Gastroesophageal sphincter (tissue), 3 donors: ENCODE data around the gene POU2AF2.

Experiments used
- EP300 ChIP-seq: sonication (generic); formaldehyde crosslinking; IDR thresholded peaks from one replicate; pipeline ENCODE4 v1.6.1; 2017; ENCODE audit warnings: antibody characterized with exemption, mild to moderate bottlenecking
- TF ChIP-seq, protein P1 (sequence below), 4 experiments: fragments of 200-600 bp in 2 of 4; fragments of 450-650 bp in 2 of 4; sonication (generic) in 1 of 4; IDR thresholded peaks; one replicate each; pipeline ENCODE4 v1.5.1; 2017 to 2019; ENCODE audit warnings: antibody characterized with exemption in 4 of 4, mild to moderate bottlenecking in 2 of 4, moderate library complexity in 2 of 4

DNA sequence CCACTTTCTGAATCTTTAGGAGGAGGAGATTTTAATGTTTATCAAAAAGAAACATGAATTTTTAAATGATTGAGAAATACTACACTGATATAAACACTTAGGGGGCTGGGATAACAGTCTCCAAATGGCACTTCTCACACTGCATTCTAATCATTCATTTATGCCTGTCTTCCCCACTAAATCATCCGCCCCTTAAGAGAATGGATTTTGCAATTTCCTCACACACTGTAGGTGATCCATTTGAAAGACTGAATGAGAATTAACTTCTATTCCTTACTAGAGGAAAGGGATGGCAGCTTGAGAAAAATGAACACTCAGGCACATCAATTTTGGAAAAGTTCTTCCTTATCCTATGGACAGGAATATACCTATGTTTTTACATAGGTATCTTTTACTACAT is 7.6 kb upstream of the POU2AF2 start:
- TF ChIP-seq EP300, result no peak
- TF ChIP-seq, protein P1, sequence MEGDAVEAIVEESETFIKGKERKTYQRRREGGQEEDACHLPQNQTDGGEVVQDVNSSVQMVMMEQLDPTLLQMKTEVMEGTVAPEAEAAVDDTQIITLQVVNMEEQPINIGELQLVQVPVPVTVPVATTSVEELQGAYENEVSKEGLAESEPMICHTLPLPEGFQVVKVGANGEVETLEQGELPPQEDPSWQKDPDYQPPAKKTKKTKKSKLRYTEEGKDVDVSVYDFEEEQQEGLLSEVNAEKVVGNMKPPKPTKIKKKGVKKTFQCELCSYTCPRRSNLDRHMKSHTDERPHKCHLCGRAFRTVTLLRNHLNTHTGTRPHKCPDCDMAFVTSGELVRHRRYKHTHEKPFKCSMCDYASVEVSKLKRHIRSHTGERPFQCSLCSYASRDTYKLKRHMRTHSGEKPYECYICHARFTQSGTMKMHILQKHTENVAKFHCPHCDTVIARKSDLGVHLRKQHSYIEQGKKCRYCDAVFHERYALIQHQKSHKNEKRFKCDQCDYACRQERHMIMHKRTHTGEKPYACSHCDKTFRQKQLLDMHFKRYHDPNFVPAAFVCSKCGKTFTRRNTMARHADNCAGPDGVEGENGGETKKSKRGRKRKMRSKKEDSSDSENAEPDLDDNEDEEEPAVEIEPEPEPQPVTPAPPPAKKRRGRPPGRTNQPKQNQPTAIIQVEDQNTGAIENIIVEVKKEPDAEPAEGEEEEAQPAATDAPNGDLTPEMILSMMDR (IDR thresholded peaks at IDR 0.05), result no peak
